NCI-H1694 treated with DMSO at 0.1 percent for 48 hours (cell line): ENCODE data around the gene CNTNAP2.

Experiments used
- DNase-seq: peaks from one replicate; lab custom pipeline; 2025; lab: John Stamatoyannopoulos, UW

The CNTNAP2 gene

GRCh38 chr7:146116521-146117222, at the start of gene CNTNAP2:
Gene CNTNAP2, plus strand, starts transcription at chr7:146116801. Its CDS starts 76 bp downstream, at chr7:146116877.
- DNase-seq, result peak; percentile 28

GRCh38 chr7:146067880-146068279, 48.7 kb upstream of the CNTNAP2 start:
- no peak for DNase-seq

GRCh38 chr7:146074195-146074765, 42.3 kb upstream of the CNTNAP2 start:
- no peak for DNase-seq

- DNase-seq, result no peak
Observed at GRCh38 chr7:146076344-146076743, 40.3 kb upstream of the CNTNAP2 start.

- no peak for DNase-seq
Observed at GRCh38 chr7:146084086-146084485, 32.5 kb upstream of the CNTNAP2 start.

- DNase-seq, result peak; percentile 68
Observed at GRCh38 chr7:146090023-146090645, 26.5 kb upstream of the CNTNAP2 start.

GRCh38 chr7:146094356-146094755, 22.2 kb upstream of the CNTNAP2 start:
- no peak for DNase-seq

GRCh38 chr7:146096994-146097393, 19.6 kb upstream of the CNTNAP2 start:
- DNase-seq, result no peak

- DNase-seq, result no peak
Observed at GRCh38 chr7:146106319-146106718, 10.3 kb upstream of the CNTNAP2 start.

GRCh38 chr7:146112755-146113154, 3.8 kb upstream of the CNTNAP2 start:
- DNase-seq, result no peak

- DNase-seq, result peak; percentile 65
Observed at GRCh38 chr7:146115548-146115850, 1.1 kb upstream of the CNTNAP2 start.

GRCh38 chr7:146115851-146116520, 615 bp upstream of the CNTNAP2 start:
- DNase-seq, result peak; percentile 28

GRCh38 chr7:146117576-146117975, 975 bp downstream of the CNTNAP2 start:
- no peak for DNase-seq

GRCh38 chr7:146119002-146119401, 2.4 kb downstream of the CNTNAP2 start:
- DNase-seq, result no peak

GRCh38 chr7:146123715-146124114, 7.1 kb downstream of the CNTNAP2 start:
- DNase-seq, result no peak

GRCh38 chr7:146126767-146127509, 10.3 kb downstream of the CNTNAP2 start:
- no peak for DNase-seq

- DNase-seq, result no peak
Observed at GRCh38 chr7:146129296-146129695, 12.7 kb downstream of the CNTNAP2 start.

GRCh38 chr7:146129997-146130396, 13.4 kb downstream of the CNTNAP2 start:
- no peak for DNase-seq

- no peak for DNase-seq
Observed at GRCh38 chr7:146131701-146132100, 15.1 kb downstream of the CNTNAP2 start.

- no peak for DNase-seq
Observed at GRCh38 chr7:146136357-146136875, 19.8 kb downstream of the CNTNAP2 start.

GRCh38 chr7:146138926-146139325, 22.3 kb downstream of the CNTNAP2 start:
- no peak for DNase-seq
